ENCODE results near the gene CCDC183. TPM values are rescaled to one million over a fixed set of nuclear protein-coding genes. Genes with fewer than 3 reads are reported as not detected.
A peak's percentile ranks its signal among the peaks of the same experiment; 100 is the strongest.
"Not testable (repeated sequence)": the region's sequence is repeated elsewhere in the genome, so short reads cannot be mapped to it uniquely, and the experiment has no call there.

Gene CCDC183
- total RNA-seq: not detected

- DNase-seq: no peak
Measured at GRCh38 chr9:136796238-136796774, at the start of gene CCDC183. Gene CCDC183, plus strand, starts transcription at chr9:136796338. Its CDS starts 60 bp downstream, at chr9:136796398.

- no peak for DNase-seq
Measured at GRCh38 chr9:136746621-136747020, 49.5 kb upstream of the CCDC183 start.

GRCh38 chr9:136747161-136748060, 48.7 kb upstream of the CCDC183 start:
- no peak for DNase-seq

GRCh38 chr9:136748201-136748600, 47.9 kb upstream of the CCDC183 start, which contains the start of gene LCN6:
Gene LCN6, minus strand, starts transcription at chr9:136748525. Its CDS starts 42 bp downstream, at chr9:136748483.
- no peak for DNase-seq

- no peak for DNase-seq
Measured at GRCh38 chr9:136748666-136749611, 47.2 kb upstream of the CCDC183 start.

- no peak for DNase-seq
Measured at GRCh38 chr9:136750526-136750925, 45.6 kb upstream of the CCDC183 start.

- no peak for DNase-seq
Measured at GRCh38 chr9:136751244-136751643, 44.9 kb upstream of the CCDC183 start.

GRCh38 chr9:136751814-136752213, 44.3 kb upstream of the CCDC183 start:
- DNase-seq: no peak

GRCh38 chr9:136753371-136754058, 42.6 kb upstream of the CCDC183 start:
- DNase-seq: no peak

- no peak for DNase-seq
Measured at GRCh38 chr9:136754059-136754572, 42.0 kb upstream of the CCDC183 start.

GRCh38 chr9:136754626-136755301, 41.4 kb upstream of the CCDC183 start:
- DNase-seq: no peak

- not testable (repeated sequence) for DNase-seq
Measured at GRCh38 chr9:136755302-136756133, 40.6 kb upstream of the CCDC183 start.

- DNase-seq: no peak
Measured at GRCh38 chr9:136756134-136756438, 40.1 kb upstream of the CCDC183 start.

GRCh38 chr9:136756836-136757235, 39.3 kb upstream of the CCDC183 start:
- no peak for DNase-seq

- DNase-seq: peak; percentile 50
Measured at GRCh38 chr9:136757328-136757727, 38.8 kb upstream of the CCDC183 start.

GRCh38 chr9:136757751-136758140, 38.4 kb upstream of the CCDC183 start:
- DNase-seq: no peak

GRCh38 chr9:136759001-136759400, 37.1 kb upstream of the CCDC183 start:
- no peak for DNase-seq

GRCh38 chr9:136759436-136760325, 36.5 kb upstream of the CCDC183 start:
- DNase-seq: no peak

- DNase-seq: no peak
Measured at GRCh38 chr9:136760424-136760823, 35.7 kb upstream of the CCDC183 start.
